Activated CD8-positive, alpha-beta T cell treated with anti-CD3 and anti-CD28 coated beads for 36 hours (primary cell): ENCODE measurements around the gene TMEM119. TPM values are rescaled to one million over a fixed set of nuclear protein-coding genes. Genes with fewer than 3 reads are reported as not detected.

Experiments used
- ATAC-seq: fragments of 200-7000 bp; cut with Tn5 transposase; one replicate; pipeline ENCODE4 v1.10.0; 2021; ENCODE audit warnings: mild to moderate bottlenecking, moderate library complexity
- CTCF ChIA-PET: fragments of 350-600 bp; sonication (Branson Sonifier 250); formaldehyde crosslinking; loops from one replicate; lab custom pipeline; 2021; ENCODE audit warnings: antibody characterized with exemption; lab: Charles Lee
- POLR2A ChIA-PET: fragments of 350-600 bp; sonication (Branson Sonifier 250); formaldehyde crosslinking; loops from one replicate; lab custom pipeline; 2021; ENCODE audit warnings: antibody characterized with exemption; lab: Charles Lee
- DNase-seq: peaks from one replicate; pipeline ENCODE4 v3.0.0-alpha.2; 2020
- H3K27ac Mint-ChIP-seq: one replicate; pipeline ENCODE4 v1.8.0; 2021; ENCODE audit warnings: mild to moderate bottlenecking, mixed read lengths
- H3K27me3 Mint-ChIP-seq: one replicate; pipeline ENCODE4 v1.8.0; 2021; ENCODE audit warnings: mixed read lengths
- H3K36me3 Mint-ChIP-seq: one replicate; pipeline ENCODE4 v1.8.0; 2021; ENCODE audit warnings: low read depth, mixed read lengths
- H3K4me1 Mint-ChIP-seq: one replicate; pipeline ENCODE4 v1.8.0; 2021; ENCODE audit warnings: low read depth, mixed read lengths
- H3K4me3 Mint-ChIP-seq: one replicate; pipeline ENCODE4 v1.8.0; 2021; ENCODE audit warnings: mild to moderate bottlenecking, moderate library complexity, mixed read lengths
- H3K9me3 Mint-ChIP-seq: one replicate; pipeline ENCODE4 v1.8.0; 2021; ENCODE audit warnings: mixed read lengths
- CTCF ChIP-seq: fragments of 200-600 bp; IDR thresholded peaks from one replicate; pipeline ENCODE4 v1.8.0; 2022; ENCODE audit warnings: antibody characterized with exemption, mild to moderate bottlenecking
- intact Hi-C: fragments of 100-400 bp; cut with micrococcal nuclease; formaldehyde crosslinking; loops from one replicate; pipeline ENCODE4 v1.10.0; 2022
- total RNA-seq, 2 experiments: library from RNA; stranded (reverse); gene quantifications; one replicate each; pipeline ENCODE4 v1.2.3, GENCODE V29; 2021

Gene TMEM119
- total RNA-seq: not detected

DNA sequence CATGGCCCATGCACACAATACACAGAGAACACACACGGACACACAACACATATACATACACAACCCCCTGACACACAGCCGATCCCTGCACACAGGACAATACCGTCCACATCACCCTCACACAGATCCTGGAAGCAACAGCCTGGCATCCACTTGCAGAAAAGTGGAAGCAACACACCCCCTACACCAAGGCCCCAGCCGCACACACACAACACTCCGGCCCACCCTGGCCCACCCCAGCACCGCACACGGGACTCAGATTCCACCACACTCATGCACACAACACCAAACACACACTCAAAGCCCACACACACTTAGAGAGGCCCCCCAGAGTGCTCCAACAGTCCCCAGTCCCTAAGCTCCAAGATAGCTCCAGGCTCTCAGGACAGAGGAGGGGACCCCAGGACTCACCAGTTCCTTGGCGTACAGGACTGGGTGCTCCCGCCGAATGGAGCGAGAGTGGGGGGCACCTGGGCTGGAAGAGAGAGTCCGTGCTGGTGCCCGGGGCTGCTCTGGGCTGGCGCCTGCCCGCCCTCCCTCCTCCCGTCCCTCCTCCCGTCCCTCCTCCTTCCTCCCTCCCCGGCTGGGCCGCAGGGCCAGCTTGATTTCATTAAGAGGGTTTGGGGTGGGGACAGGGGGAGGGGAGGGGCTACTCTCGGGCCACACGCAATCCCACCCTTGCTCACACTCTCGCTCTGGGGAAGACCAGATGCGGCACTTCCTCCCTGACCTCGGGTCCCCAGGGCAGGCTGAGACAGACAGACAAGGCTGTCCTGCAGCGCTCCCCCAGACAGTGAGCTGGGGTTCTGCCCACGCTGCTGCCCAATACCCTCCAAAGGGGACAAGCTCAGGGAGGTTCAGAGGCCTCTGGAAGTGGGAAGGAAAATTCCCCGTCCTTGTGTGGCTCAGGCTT, at the start of gene TMEM119:
TMEM119 (minus strand) TSS at position 526 of the 913 bp plus-strand sequence. CDS start 5,701 bp downstream, outside the sequence.
- no peak for DNase-seq
- ATAC-seq: no peak
- POLR2A ChIA-PET: interaction anchor here (1.2 kb wide), 1 partner anchor 20 kb away, joined by 3 read pairs; no protein-coding TSS in a partner anchor
- Mint-ChIP-seq H3K36me3 (no peaks in the 10 kb centered on the region), H3K4me1 (no peaks in the 10 kb centered on the region), H3K4me3 (no peak within 1 kb of the TSS), H3K9me3 (no peaks in the 10 kb centered on the region), H3K27ac (no peak within 1 kb of the TSS), H3K27me3 (no peaks in the 10 kb centered on the region)
- TF ChIP-seq CTCF: no peak
- CTCF ChIA-PET: interaction anchor here (4.2 kb wide), 1 partner anchor 20 kb away, joined by 17 read pairs; no protein-coding TSS in a partner anchor
- intact Hi-C loops: no loop called here

DNA sequence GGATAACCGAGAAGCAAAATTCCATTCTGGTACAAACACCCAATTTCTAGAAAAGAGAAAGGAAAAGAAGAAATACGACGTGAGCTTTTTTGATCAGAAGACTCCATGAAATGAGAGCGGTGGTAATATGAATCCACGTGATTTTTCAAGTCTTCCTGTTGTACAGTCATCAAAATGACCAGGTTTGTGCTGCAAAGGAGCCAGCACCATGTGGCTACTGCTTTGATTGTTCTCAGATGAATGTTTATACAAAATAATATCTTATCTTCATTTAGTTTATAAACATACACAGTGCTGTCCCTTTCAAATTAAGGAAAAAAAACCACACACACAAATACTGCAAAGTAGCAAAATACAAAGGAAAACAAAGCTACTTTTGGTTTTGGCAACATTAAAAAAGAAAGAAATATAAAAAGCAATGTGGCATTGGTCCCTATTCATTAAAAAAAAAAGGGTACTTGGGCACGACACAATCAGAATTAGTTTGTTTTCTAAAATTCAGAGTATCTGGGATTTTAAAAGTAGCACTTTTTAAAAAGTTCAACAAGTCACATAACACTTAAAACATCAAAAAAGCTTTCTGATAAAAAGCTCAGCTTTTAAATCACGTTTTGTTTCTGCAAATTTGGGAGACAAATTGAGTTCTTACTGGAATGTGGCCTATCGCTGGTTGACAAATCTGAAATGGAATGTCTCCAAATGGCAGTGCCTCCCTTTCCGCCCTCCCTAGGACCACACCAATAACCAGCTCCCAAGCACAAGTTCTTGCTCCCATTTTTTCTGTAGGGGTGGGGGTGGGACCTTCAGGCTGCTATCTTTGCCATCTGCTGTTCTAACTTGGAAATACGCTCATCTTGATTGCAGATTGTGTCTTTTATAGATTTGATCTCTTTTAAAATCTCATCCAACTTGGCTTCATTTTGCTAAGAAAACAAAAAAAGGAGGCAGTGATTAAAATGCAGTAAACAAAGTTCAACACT, 49.0 kb upstream of the TMEM119 start:
- H3K36me3 Mint-ChIP-seq: peaks cover 26% of the 10 kb centered on the region
- no peaks in the 10 kb centered on the region for H3K27me3 Mint-ChIP-seq
- H3K9me3 Mint-ChIP-seq: no peaks in the 10 kb centered on the region
- ChIA-PET CTCF (interaction anchor here (0.8 to 2.7 kb wide), 11 partner anchors 9 to 304 kb away, joined by 3 to 21 read pairs (median 6); no protein-coding TSS in a partner anchor), POLR2A (interaction anchor here (0.6 to 1.4 kb wide), 5 partner anchors 10 to 1468 kb away, joined by 3 to 8 read pairs (median 4); no protein-coding TSS in a partner anchor)
- ATAC-seq (peak; percentile 47), DNase-seq (no peak)
- TF ChIP-seq CTCF: no peak
- peak overlapping the region; percentile 62 for H3K27ac Mint-ChIP-seq
- H3K4me3 Mint-ChIP-seq: peak overlapping the region; percentile 25
- intact Hi-C loops: no loop called here
- peaks cover 31% of the 10 kb centered on the region for H3K4me1 Mint-ChIP-seq

- Mint-ChIP-seq H3K9me3 (no peaks in the 10 kb centered on the region), H3K4me3 (peak overlapping the region; percentile 25), H3K27me3 (no peaks in the 10 kb centered on the region), H3K27ac (peak overlapping the region; percentile 62), H3K4me1 (peaks cover 32% of the 10 kb centered on the region), H3K36me3 (peaks cover 24% of the 10 kb centered on the region)
- intact Hi-C loops: no loop called here
- TF ChIP-seq CTCF: no peak
- ChIA-PET CTCF (interaction anchor here (0.9 to 2.7 kb wide), 11 partner anchors 8 to 305 kb away, joined by 3 to 21 read pairs (median 6); no protein-coding TSS in a partner anchor), POLR2A (interaction anchor here (0.6 to 1.4 kb wide), 3 partner anchors 9 to 1467 kb away, joined by 3 to 8 read pairs (median 4); no protein-coding TSS in a partner anchor)
- DNase-seq: no peak
- ATAC-seq: peak; percentile 14
Observed at GRCh38 chr12:108645686-108646599, 48.1 kb upstream of the TMEM119 start.

GRCh38 chr12:108644811-108645120, 46.9 kb upstream of the TMEM119 start:
- ATAC-seq: no peak
- CTCF ChIA-PET: interaction anchor here (1.9 kb wide), 1 partner anchor 18 kb away, joined by 7 read pairs; no protein-coding TSS in a partner anchor
- H3K36me3 Mint-ChIP-seq: peaks cover 24% of the 10 kb centered on the region
- H3K4me1 Mint-ChIP-seq: peaks cover 37% of the 10 kb centered on the region
- POLR2A ChIA-PET: no interaction called here
- no peak overlapping the region for H3K27ac Mint-ChIP-seq
- H3K9me3 Mint-ChIP-seq: no peaks in the 10 kb centered on the region
- H3K4me3 Mint-ChIP-seq: no peak overlapping the region
- TF ChIP-seq CTCF: no peak
- H3K27me3 Mint-ChIP-seq: no peaks in the 10 kb centered on the region
- intact Hi-C loops: no loop called here
- no peak for DNase-seq
